SK-N-SH (cell line): ENCODE data around the gene EWSR1. TPM values are rescaled to one million over a fixed set of nuclear protein-coding genes. Genes with fewer than 3 reads are reported as not detected.

Experiments used
- CTCF ChIA-PET: fragments of 300-600, 350-600 bp; formaldehyde crosslinking; extraction: SDS; loops from one replicate; lab custom pipeline; 2021; lab: Yijun Ruan, JAX
- POLR2A ChIA-PET: fragments of 350-600 bp; sonication (Branson Sonifier 250); formaldehyde crosslinking; extraction: SDS; loops from one replicate; lab custom pipeline; 2020; ENCODE audit warnings: antibody characterized with exemption, inconsistent platforms; lab: Yijun Ruan, JAX
- DNase-seq: peaks from one replicate; pipeline ENCODE4 v3.0.0; 2012
- H2AFZ ChIP-seq: fragments of 200-600 bp; sonication (generic); 2 replicates; pipeline ENCODE4 v1.8.1; 2016; ENCODE audit warnings: antibody characterized with exemption, mild to moderate bottlenecking, low read depth
- H3F3A ChIP-seq: fragments of 200-600 bp; sonication (generic); replicated peaks from 2 replicates; pipeline ENCODE3; 2016; ENCODE audit warnings: antibody characterized with exemption, mild to moderate bottlenecking; ENCODE audit not compliant: insufficient read depth
- H3K27ac ChIP-seq, 2 experiments: fragments of 200-500 bp in 1 of 2; fragments of 200-600 bp in 1 of 2; sonication (Bioruptor generic) in 1 of 2; sonication (generic), shearing (Covaris generic) in 1 of 2; 2 replicates each; pipeline versions ENCODE4 v1.5.1 to v1.6.1; 2014 to 2016; ENCODE audit warnings: low read depth in 2 of 2, inconsistent platforms in 1 of 2, low read length in 1 of 2, mild to moderate bottlenecking in 1 of 2, mixed read lengths in 1 of 2
- H3K27me3 ChIP-seq: fragments of 200-600 bp; sonication (generic), shearing (Covaris generic); 2 replicates; pipeline ENCODE4 v1.6.1; 2016; ENCODE audit warnings: mixed run types; ENCODE audit not compliant: insufficient read depth
- H3K36me3 ChIP-seq, 2 experiments: fragments of 200-500 bp in 1 of 2; fragments of 200-600 bp in 1 of 2; sonication (Bioruptor generic) in 1 of 2; sonication (generic) in 1 of 2; replicated peaks in 1 of 2; 2 replicates each; pipeline versions ENCODE3 to v1.5.1; 2014 to 2016; ENCODE audit warnings: low read length in 1 of 2, mild to moderate bottlenecking in 1 of 2; ENCODE audit not compliant: insufficient read depth in 2 of 2, control insufficient read depth in 1 of 2
- H3K4me1 ChIP-seq, 2 experiments: fragments of 200-500 bp in 1 of 2; fragments of 200-600 bp in 1 of 2; sonication (Bioruptor generic) in 1 of 2; sonication (generic), shearing (Covaris generic) in 1 of 2; 2 replicates each; pipeline versions ENCODE4 v1.5.1 to v1.6.1; 2014 to 2016; ENCODE audit warnings: low read depth in 1 of 2, low read length in 1 of 2, mixed run types in 1 of 2; ENCODE audit not compliant: insufficient read depth in 2 of 2, control insufficient read depth in 1 of 2
- H3K4me2 ChIP-seq: fragments of 200-600 bp; sonication (generic), shearing (Covaris generic); 2 replicates; pipeline ENCODE4 v1.6.1; 2017; ENCODE audit warnings: mixed run types
- H3K4me3 ChIP-seq, 2 experiments: fragments of 200-500 bp in 1 of 2; fragments of 200-600 bp in 1 of 2; sonication (Bioruptor generic) in 1 of 2; sonication (generic), shearing (Covaris generic) in 1 of 2; 2 replicates each; pipeline versions ENCODE4 v1.5.1 to v1.8.1; 2014 to 2016; ENCODE audit warnings: low read depth in 2 of 2, inconsistent platforms in 1 of 2, low read length in 1 of 2, mild to moderate bottlenecking in 1 of 2, mixed read lengths in 1 of 2, moderate library complexity in 1 of 2
- H3K79me2 ChIP-seq: fragments of 200-600 bp; sonication (generic); 2 replicates; pipeline ENCODE4 v1.8.1; 2017; ENCODE audit warnings: mild to moderate bottlenecking; ENCODE audit not compliant: insufficient read depth
- H3K9ac ChIP-seq: fragments of 200-600 bp; sonication (generic); 2 replicates; pipeline ENCODE4 v1.6.1; 2017; ENCODE audit warnings: mixed run types
- H3K9me2 ChIP-seq: fragments of 200-600 bp; sonication (generic); 2 replicates; pipeline ENCODE4 v1.6.1; 2017; ENCODE audit warnings: mixed run types
- H3K9me3 ChIP-seq: fragments of 200-600 bp; sonication (generic); 2 replicates; pipeline ENCODE4 v1.6.1; 2017; ENCODE audit warnings: mixed run types, mild to moderate bottlenecking, moderate library complexity
- H4K20me1 ChIP-seq: fragments of 200-600 bp; sonication (generic); 2 replicates; pipeline ENCODE4 v1.6.1; 2017; ENCODE audit warnings: mild to moderate bottlenecking, mixed run types; ENCODE audit not compliant: insufficient read depth
- CHD2 ChIP-seq: fragments of 150-350 bp; IDR thresholded peaks from 2 replicates; pipeline ENCODE4 v1.6.1; 2018; ENCODE audit warnings: low read length; ENCODE audit not compliant: partially characterized antibody
- EP300 ChIP-seq, 2 experiments: IDR thresholded peaks; 2 replicates each; pipeline versions ENCODE4 v1.4.0 to v1.6.1; 2012; ENCODE audit warnings: borderline replicate concordance in 1 of 2, low read depth in 1 of 2, low read length in 1 of 2
- EZH2phosphoT487 ChIP-seq: fragments of 200-600 bp; sonication (generic); IDR thresholded peaks from 2 replicates; pipeline ENCODE4 v1.6.1; 2017; ENCODE audit warnings: low read depth, mixed run types, mild to moderate bottlenecking, antibody characterized with exemption, moderate library complexity, borderline replicate concordance
- GABPA ChIP-seq: IDR thresholded peaks from 2 replicates; pipeline ENCODE4 v1.4.0; 2012; ENCODE audit warnings: low read depth, mild to moderate bottlenecking
- IRF3 ChIP-seq: fragments of 150-350 bp; IDR thresholded peaks from 2 replicates; pipeline ENCODE4 v1.6.1; 2016; ENCODE audit warnings: mild to moderate bottlenecking, low read depth, low read length
- MAX ChIP-seq: IDR thresholded peaks from 2 replicates; pipeline ENCODE4 v1.4.0; 2012; ENCODE audit warnings: low read depth
- MXI1 ChIP-seq: IDR thresholded peaks from 2 replicates; pipeline ENCODE4 v1.6.1; 2012; ENCODE audit warnings: mild to moderate bottlenecking, low read depth, low read length, improper control_type of control experiment
- NRF1 ChIP-seq: IDR thresholded peaks from 2 replicates; pipeline ENCODE4 v1.6.1; 2012; ENCODE audit warnings: low read depth, mild to moderate bottlenecking, low read length
- PBX3 ChIP-seq: IDR thresholded peaks from 2 replicates; pipeline ENCODE4; 2012
- RCOR1 ChIP-seq: fragments of 150-350 bp; IDR thresholded peaks from 2 replicates; pipeline ENCODE4 v1.6.1; 2017; ENCODE audit warnings: antibody characterized with exemption, low read length
- REST ChIP-seq: IDR thresholded peaks from 2 replicates; pipeline ENCODE4 v1.6.1; 2012; ENCODE audit warnings: mild to moderate bottlenecking, low read depth, low read length, moderate library complexity
- SIN3A ChIP-seq: IDR thresholded peaks from 2 replicates; pipeline ENCODE4 v1.6.1; 2012; ENCODE audit warnings: low read depth, mild to moderate bottlenecking, low read length, moderate library complexity, borderline replicate concordance
- TEAD4 ChIP-seq: IDR thresholded peaks from 2 replicates; pipeline ENCODE4 v1.4.0; 2012; ENCODE audit warnings: mild to moderate bottlenecking, borderline replicate concordance; ENCODE audit not compliant: insufficient read depth
- USF2 ChIP-seq: fragments of 150-350 bp; IDR thresholded peaks from 2 replicates; pipeline ENCODE4 v1.6.1; 2017; ENCODE audit warnings: antibody characterized with exemption, low read length, low read depth, borderline replicate concordance
- WGBS: methylation state at CpG from one replicate; pipeline ENCODE4 v1.1.6; 2017; ENCODE audit warnings: low lambda C conversion rate; 5-methylcytosine and 5-hydroxymethylcytosine counted together
- polyA plus RNA-seq, 3 experiments: library from polyadenylated mRNA; depleted of rRNA; stranded (reverse); fragments of >200 nt; gene quantifications; 2 replicates each; pipeline ENCODE4 v1.2.3, GENCODE V29; 2012

EWSR1 gene
- polyA plus RNA-seq, 1 of the 3 experiments (the other 2 are of a cell fraction): 173 TPM

GRCh38 chr22:29328055-29328454, 60.0 kb downstream of the EWSR1 start:
- peaks cover 0 to 46% of the 10 kb centered on the region in 2 experiments for H3K36me3 ChIP-seq
- H3F3A ChIP-seq: no peaks in the 10 kb centered on the region
- no peak for DNase-seq
- H3K4me2 ChIP-seq: no peak overlapping the region
- H4K20me1 ChIP-seq: no peaks in the 10 kb centered on the region
- CTCF ChIA-PET: interaction anchor here (1.0 to 5.6 kb wide), 6 partner anchors 10 to 31 kb away, joined by 3 to 35 read pairs (median 4); partner anchors contain the start of gene GAS2L1
- no peak overlapping the region for H3K4me3 ChIP-seq
- H3K9me3 ChIP-seq: no peaks in the 10 kb centered on the region
- TF ChIP-seq MXI1 (no peak), RCOR1 (no peak), PBX3 (no peak), GABPA (no peak), SIN3A (no peak)
- H2AFZ ChIP-seq: no peak overlapping the region
- H3K9me2 ChIP-seq: no peaks in the 10 kb centered on the region
- H3K27me3 ChIP-seq: no peaks in the 10 kb centered on the region
- 96% methylated on average over 3 of the region's 5 CpGs for WGBS
- peaks cover 0 to 18% of the 10 kb centered on the region in 2 experiments; a peak in 1 of 4 replicates for H3K4me1 ChIP-seq
- H3K79me2 ChIP-seq: no peaks in the 10 kb centered on the region
- no peak overlapping the region for H3K9ac ChIP-seq
- POLR2A ChIA-PET: no interaction called here
- no peak overlapping the region for H3K27ac ChIP-seq

- Histone ChIP-seq H3K4me1 (peaks cover 0 to 18% of the 10 kb centered on the region in 2 experiments; a peak in 1 of 4 replicates), H3K9me2 (no peaks in the 10 kb centered on the region), H3K27me3 (no peaks in the 10 kb centered on the region), H3K9ac (no peak overlapping the region), H3K4me3 (no peak overlapping the region), H2AFZ (no peak overlapping the region), H3K36me3 (peaks cover 0 to 49% of the 10 kb centered on the region in 2 experiments), H3K4me2 (no peak overlapping the region), H3F3A (no peaks in the 10 kb centered on the region), H3K9me3 (no peaks in the 10 kb centered on the region), H3K79me2 (no peaks in the 10 kb centered on the region), H4K20me1 (no peaks in the 10 kb centered on the region), H3K27ac (no peak overlapping the region)
- POLR2A ChIA-PET: no interaction called here
- CTCF ChIA-PET: interaction anchor here (1.3 to 5.6 kb wide), 4 partner anchors 14 to 30 kb away, joined by 4 to 35 read pairs (median 6); partner anchors contain the start of gene GAS2L1
- 92% methylated on average over 14 of the region's 34 CpGs for WGBS
- no peak for DNase-seq
- TF ChIP-seq NRF1 (no peak), IRF3 (no peak), TEAD4 (no peak), MXI1 (no peak), EZH2phosphoT487 (no peak), MAX (no peak), EP300 (IDR thresholded peaks at IDR 0.05; ENCODE audit: borderline replicate concordance in 1 of 2, low read depth in 1 of 2, low read length in 1 of 2) (no peak), REST (no peak), RCOR1 (no peak), CHD2 (no peak), USF2 (no peak)
Observed at GRCh38 chr22:29328566-29329500, 60.8 kb downstream of the EWSR1 start.
